ENCODE measurements around the gene PKIG. TPM values are rescaled to one million over a fixed set of nuclear protein-coding genes. Genes with fewer than 3 reads are reported as not detected.

Gene PKIG
- total and polyA plus RNA-seq, 2 of the 8 experiments (the other 6 are each of a cell fraction or from before 2014, with no cell fraction given): 26.7 to 34.3 TPM

DNA sequence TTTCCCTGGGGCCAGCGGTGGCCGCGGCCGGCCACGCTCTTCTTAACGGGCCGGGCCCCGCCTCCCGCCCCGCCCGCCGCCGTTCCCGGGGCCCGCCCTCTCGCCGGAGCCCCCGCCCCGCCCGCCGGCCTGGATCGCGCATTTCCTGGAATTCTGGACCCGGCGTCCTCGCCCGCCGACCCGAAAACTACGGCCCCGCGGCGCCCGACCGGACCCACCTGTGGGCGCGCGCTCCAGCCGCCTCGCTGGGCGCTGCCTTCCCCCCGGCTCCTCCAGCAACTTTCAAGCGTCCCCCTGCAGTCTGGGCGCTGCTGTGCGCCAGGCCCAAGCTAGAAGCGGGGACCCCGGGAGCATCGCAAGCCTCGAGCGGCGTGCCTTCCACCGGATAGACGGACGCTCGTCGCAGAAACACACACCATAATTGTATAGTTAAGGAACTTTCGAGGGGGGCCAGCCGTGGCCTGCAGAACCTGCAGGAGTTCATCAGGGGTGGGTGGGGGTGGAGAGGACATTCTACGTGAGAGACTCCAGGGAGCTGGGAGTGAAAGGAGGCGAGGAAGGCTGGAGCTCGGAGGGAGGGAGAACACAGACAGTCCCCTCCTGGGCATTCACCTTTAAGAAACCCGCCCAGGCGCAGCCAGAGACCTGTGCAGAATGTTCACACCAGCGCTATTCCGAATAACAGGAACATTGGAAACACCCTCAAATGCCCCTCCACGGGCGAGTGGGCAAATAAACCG lies 69.5 kb downstream of the PKIG start, which contains the start of gene ADA:
Gene ADA (minus strand): TSS at position 16 of the 740 bp plus-strand sequence. CDS start 92 bp downstream, outside the sequence.
- H3K4me2 ChIP-seq (ENCODE audit: insufficient read depth in 1 of 2, low read depth in 2 of 2, low read length in 2 of 2): peak within 1 kb of the TSS; percentile 84 to 90
- ChIA-PET CTCF (ENCODE audit: partially characterized antibody) (interaction anchor here (11.0 kb wide), 1 partner anchor 32 kb away, joined by 83 read pairs; no protein-coding TSS in a partner anchor), POLR2A (ENCODE audit: partially characterized antibody) (interaction anchor here (0.5 to 2.3 kb wide), 5 partner anchors 10 to 38 kb away, joined by 3 to 10 read pairs (median 3); no protein-coding TSS in a partner anchor)
- H4K5ac ChIP-seq (ENCODE audit: insufficient read length, low read depth, low read length): no peak within 1 kb of the TSS
- peaks cover 9 to 10% of the 10 kb centered on the region in 2 experiments; a peak in 3 of 4 replicates for H3K9me3 ChIP-seq (ENCODE audit: insufficient read depth in 2 of 2, low read depth in 1 of 2, low read length in 1 of 2)
- H2BK120ac ChIP-seq (replicated peaks; ENCODE audit: low read depth, low read length): no peak within 1 kb of the TSS
- no peak within 1 kb of the TSS for H3K23ac ChIP-seq (ENCODE audit: insufficient read length)
- H3K79me1 ChIP-seq (ENCODE audit: low read depth, low read length): no peaks in the 10 kb centered on the region
- H4K8ac ChIP-seq (ENCODE audit: extremely low read depth, insufficient read depth, low read length): peak within 1 kb of the TSS; percentile 64
- H3K18ac ChIP-seq (ENCODE audit: extremely low read depth, low read length): peak within 1 kb of the TSS; percentile 90
- H3K4me3 ChIP-seq (ENCODE audit: extremely low read depth in 1 of 4, insufficient read depth in 2 of 4, low read depth in 3 of 4, low read length in 4 of 4): peak within 1 kb of the TSS; percentile 52 to 93 (median 66)
- no peak within 1 kb of the TSS for H3K56ac ChIP-seq (replicated peaks; ENCODE audit: insufficient read length, low read depth, low read length)
- peak within 1 kb of the TSS; percentile 61; the same call in 1 of the 2 replicates for H2BK15ac ChIP-seq (ENCODE audit: low read length)
- H3K27ac ChIP-seq (ENCODE audit: low read depth, low read length): no peak within 1 kb of the TSS
- peak within 1 kb of the TSS; percentile 16; the same call in 1 of the 2 replicates for H2BK5ac ChIP-seq (ENCODE audit: low read depth, low read length)
- H2BK20ac ChIP-seq (ENCODE audit: low read length): no peak within 1 kb of the TSS
- H3K27me3 ChIP-seq (replicated peaks in 1 of 4; ENCODE audit: control insufficient read depth in 3 of 4, extremely low read depth in 1 of 4, insufficient read depth in 3 of 4, low read length in 3 of 4): peaks cover 0 to 20% (median 13%) of the 10 kb centered on the region in 4 experiments; a peak in 6 of 7 replicates
- DNase-seq (ENCODE audit: low read depth in 1 of 2, low spot score in 2 of 2): peak in 1 of 2 experiments; percentile 82
- H4K20me1 ChIP-seq (replicated peaks in 1 of 2; ENCODE audit: control insufficient read depth in 1 of 2, insufficient read depth in 2 of 2, low read length in 2 of 2): no peaks in the 10 kb centered on the region
- peak within 1 kb of the TSS; percentile 80 for H3K4ac ChIP-seq (replicated peaks; ENCODE audit: insufficient read length, low read depth, low read length)
- H4K91ac ChIP-seq (replicated peaks; ENCODE audit: insufficient read length, low read length): no peak within 1 kb of the TSS
- H3K36me3 ChIP-seq (ENCODE audit: control insufficient read depth in 2 of 4, insufficient read depth in 4 of 4, low read length in 3 of 4): no peaks in the 10 kb centered on the region
- 0 out of 2 replicates have a peak within 1 kb of the TSS, but pooled peaks have one; percentile 39 for H2BK12ac ChIP-seq (ENCODE audit: low read depth, low read length)
- FAIRE-seq: no peak
- H2AFZ ChIP-seq (ENCODE audit: low read length): peak within 1 kb of the TSS; percentile 75; the same call in 1 of the 2 replicates
- peaks cover 9 to 21% (median 15%) of the 10 kb centered on the region in 4 experiments for H3K4me1 ChIP-seq (replicated peaks in 1 of 4; ENCODE audit: control insufficient read depth in 3 of 4, insufficient read depth in 4 of 4, low read length in 3 of 4)
- H3K9ac ChIP-seq (replicated peaks in 1 of 4; ENCODE audit: extremely low read depth in 1 of 4, low read depth in 3 of 4, low read length in 3 of 4): peak within 1 kb of the TSS in 1 of 4 experiments; percentile 37; a peak in 3 of 7 replicates
- H3K14ac ChIP-seq (ENCODE audit: insufficient read length): no peak within 1 kb of the TSS
- no peak within 1 kb of the TSS; the same call in 1 of the 2 replicates for H2AK5ac ChIP-seq (ENCODE audit: low read depth, low read length)
- no peaks in the 10 kb centered on the region for H3K79me2 ChIP-seq (ENCODE audit: control insufficient read depth in 1 of 2, insufficient read depth in 2 of 2, low read length in 2 of 2)
- WGBS, 2 experiments (ENCODE audit: extremely low coverage in 1 of 2, insufficient coverage in 1 of 2, insufficient read length in 1 of 2, insufficient replicate concordance in 2 of 2, low coverage in 1 of 2, low lambda C conversion rate in 2 of 2, missing lambda C conversion rate in 1 of 2): 2% methylated on average over 47 of the region's 68 CpGs; no CpG with 5 or more reads in 1 of the 2 experiments
- peaks cover 11% of the 10 kb centered on the region for H3K23me2 ChIP-seq (ENCODE audit: low read depth, low read length)
- TF ChIP-seq GABPA (IDR thresholded peaks at IDR 0.05; ENCODE audit: borderline replicate concordance, insufficient read depth, low read length) (no peak), ASH2L (IDR thresholded peaks at IDR 0.05; ENCODE audit: low read length) (peak; percentile 76), RXRA (IDR thresholded peaks at IDR 0.05; ENCODE audit: insufficient read depth, low read depth, low read length) (no peak), BRCA1 (IDR thresholded peaks at IDR 0.05; ENCODE audit: low read depth, low read length) (no peak), TAF7 (optimal IDR thresholded peaks at IDR 0.05; ENCODE audit: borderline replicate concordance, low read depth, low read length) (no peak), TAF1 (IDR thresholded peaks at IDR 0.05; ENCODE audit: low read depth, low read length) (0 out of 2 replicates have a peak, but pooled peaks have one; percentile 11), CHD2 (IDR thresholded peaks at IDR 0.05; ENCODE audit: low read length) (no peak), PHF8 (conservative IDR thresholded peaks at IDR 0.05; ENCODE audit: low read depth, low read length) (no peak; the same call in 1 of the 2 replicates), SIN3A (conservative IDR thresholded peaks at IDR 0.05 in 1 of 2, IDR thresholded peaks at IDR 0.05 in 1 of 2; ENCODE audit: low read depth in 1 of 2, low read length in 2 of 2) (0 out of 4 replicates have a peak, but pooled peaks of 1 of the 2 experiments have one; percentile 27), KDM5A (IDR thresholded peaks at IDR 0.05; ENCODE audit: low read length) (no peak), BACH1 (IDR thresholded peaks at IDR 0.05; ENCODE audit: low read length) (no peak)
